CD4-positive, alpha-beta T cell (primary cell): Measurements from ENCODE around the gene C2. TPM values are rescaled to one million over a fixed set of nuclear protein-coding genes. Genes with fewer than 3 reads are reported as not detected.

Experiments
- ATAC-seq: fragments of 200-7000 bp; cut with Tn5 transposase; one replicate; pipeline ENCODE4 v1.10.0; 2022; ENCODE audit warnings: mild to moderate bottlenecking; ENCODE audit not compliant: poor library complexity
- CTCF ChIA-PET: fragments of 350-600 bp; sonication (Branson Sonifier 250); formaldehyde crosslinking; loops from one replicate; lab custom pipeline; 2021; ENCODE audit warnings: antibody characterized with exemption, inconsistent platforms; lab: Charles Lee
- POLR2A ChIA-PET: fragments of 350-600 bp; sonication (Branson Sonifier 250); formaldehyde crosslinking; loops from one replicate; lab custom pipeline; 2021; ENCODE audit warnings: antibody characterized with exemption, inconsistent platforms; lab: Charles Lee
- DNase-seq, 14 experiments: peaks; one replicate each; pipeline ENCODE4 v3.0.0-alpha.2; 2013 to 2020; ENCODE audit warnings: mixed read lengths in 2 of 14
- H3K27ac ChIP-seq, 2 donors: one replicate each; pipeline versions ENCODE4 v1.5.1 to v1.7.0; 2013; ENCODE audit warnings: low read length in 2 of 2, low read depth in 1 of 2, mild to moderate bottlenecking in 1 of 2
- H3K27me3 ChIP-seq, 2 experiments: 1 replicate in 1 of 2; 2 replicates in 1 of 2; pipeline versions ENCODE4 v1.6.1 to v1.7.0; 2013; ENCODE audit warnings: low read length in 2 of 2, control low read depth in 1 of 2, mild to moderate bottlenecking in 1 of 2, moderate library complexity in 1 of 2; ENCODE audit not compliant: insufficient read depth in 2 of 2, control insufficient read depth in 1 of 2
- H3K36me3 ChIP-seq: one replicate; pipeline ENCODE4 v1.6.1; 2013; ENCODE audit warnings: low read length, control low read depth; ENCODE audit not compliant: insufficient read depth
- H3K4me1 ChIP-seq: one replicate; pipeline ENCODE4 v1.6.1; 2013; ENCODE audit warnings: low read length, control low read depth; ENCODE audit not compliant: insufficient read depth
- H3K4me3 ChIP-seq: one replicate; pipeline ENCODE4 v1.5.1; 2013; ENCODE audit warnings: mild to moderate bottlenecking, low read length, moderate library complexity
- H3K9me3 ChIP-seq, 2 experiments: 1 replicate in 1 of 2; 2 replicates in 1 of 2; pipeline versions ENCODE4 v1.6.1 to v1.7.0; 2013; ENCODE audit warnings: low read length in 2 of 2, mild to moderate bottlenecking in 2 of 2, control low read depth in 1 of 2, moderate library complexity in 1 of 2; ENCODE audit not compliant: control insufficient read depth in 1 of 2, insufficient read depth in 1 of 2
- H3K27ac Mint-ChIP-seq: one replicate; pipeline ENCODE4 v1.8.0; 2020; ENCODE audit warnings: mixed read lengths
- H3K27me3 Mint-ChIP-seq: one replicate; pipeline ENCODE4 v1.8.0; 2021; ENCODE audit warnings: mixed read lengths
- H3K36me3 Mint-ChIP-seq: one replicate; pipeline ENCODE4 v1.8.0; 2021; ENCODE audit warnings: low read depth, mixed read lengths
- H3K4me1 Mint-ChIP-seq: one replicate; pipeline ENCODE4 v1.8.0; 2021; ENCODE audit warnings: low read depth, mixed read lengths
- H3K4me3 Mint-ChIP-seq: one replicate; pipeline ENCODE4 v1.8.0; 2020; ENCODE audit warnings: mild to moderate bottlenecking, mixed read lengths
- H3K9me3 Mint-ChIP-seq: one replicate; pipeline ENCODE4 v1.8.0; 2020; ENCODE audit warnings: mixed read lengths
- intact Hi-C, 2 experiments: fragments of 100-400 bp; cut with DNase I in 1 of 2; cut with micrococcal nuclease in 1 of 2; formaldehyde crosslinking; loops; one replicate each; pipeline versions ENCODE4 v1.15.1 to v1.9.0; 2023 to 2025; cut with DNase I, micrococcal nuclease
- polyA plus RNA-seq, 2 donors: library from polyadenylated mRNA; unstranded; fragments of 120-200 nt; gene quantifications; one replicate each; pipeline ENCODE4 v1.2.1, GENCODE V29; 2013
- total RNA-seq, 174 experiments: library from RNA in 2 of 174; stranded (reverse) in 2 of 174; gene quantifications; one replicate each; pipeline ENCODE4 v1.2.3 and lab custom pipeline; 2021 to 2026
- TF ChIP-seq, protein P1 (sequence below): fragments of 200-600 bp; IDR thresholded peaks from one replicate; pipeline ENCODE4 v1.8.0; 2022; ENCODE audit warnings: antibody characterized with exemption, mild to moderate bottlenecking

C2 gene
- total RNA-seq (1 to 10 TPM; 1.4 to 2.3 TPM), total RNA-seq (lab: John Stamatoyannopoulos, UW) (0.21 to 9.8 (median 2.2) reads per million in 172 experiments)
- polyA plus RNA-seq (2013, experiment 1 of 2): 1.0 TPM
- 1.1 TPM for polyA plus RNA-seq (2013, experiment 2 of 2)

DNA sequence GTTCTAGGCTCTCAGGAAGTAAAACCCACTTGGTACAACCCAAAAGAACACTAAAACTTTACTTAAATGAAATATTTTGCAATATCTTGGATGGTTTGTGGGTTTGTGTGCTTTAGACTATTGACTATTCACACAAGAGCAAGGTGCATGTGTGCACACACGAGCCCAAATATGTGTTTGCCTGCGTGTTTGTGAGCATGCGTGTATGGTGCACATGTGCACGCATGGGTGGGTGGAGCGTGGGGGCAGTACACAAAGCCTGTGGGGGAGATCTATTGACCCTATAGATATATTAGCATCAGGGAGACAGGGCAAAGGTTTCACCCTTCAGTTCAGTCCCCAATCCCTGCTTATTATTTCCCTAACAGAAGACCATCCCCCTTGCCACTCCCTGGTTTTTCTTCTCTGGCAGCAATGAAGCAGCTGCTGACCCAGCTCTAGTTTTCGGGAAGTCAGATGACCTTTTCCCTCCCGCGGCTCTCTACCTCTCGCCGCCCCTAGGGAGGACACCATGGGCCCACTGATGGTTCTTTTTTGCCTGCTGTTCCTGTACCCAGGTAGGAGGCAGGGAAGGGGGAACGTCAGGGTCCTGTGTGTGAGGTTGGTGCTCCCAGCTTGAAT is at the start of gene C2:
TSS of gene C2 (plus strand) at position 476 of the 621 bp plus-strand sequence. CDS start at position 512, 36 bp downstream.
- H3K36me3 Mint-ChIP-seq: no peaks in the 10 kb centered on the region

GRCh38 chr6:31878222-31878621 is 49.3 kb upstream of the C2 start:
- ATAC-seq (no peak), DNase-seq (no peak)
- ChIA-PET CTCF (no interaction called here), POLR2A (no interaction called here)
- Histone ChIP-seq H3K4me1 (no peaks in the 10 kb centered on the region), H3K36me3 (peaks cover 32% of the 10 kb centered on the region), H3K27me3 (no peaks in the 10 kb centered on the region), H3K9me3 (no peaks in the 10 kb centered on the region), H3K27ac (no peak overlapping the region), H3K4me3 (no peak overlapping the region)
- intact Hi-C loops: no loop called here
- Mint-ChIP-seq H3K4me1 (no peaks in the 10 kb centered on the region), H3K9me3 (no peaks in the 10 kb centered on the region), H3K36me3 (peaks cover 33% of the 10 kb centered on the region), H3K4me3 (no peak overlapping the region), H3K27ac (no peak overlapping the region), H3K27me3 (no peaks in the 10 kb centered on the region)
- TF ChIP-seq, protein P1, sequence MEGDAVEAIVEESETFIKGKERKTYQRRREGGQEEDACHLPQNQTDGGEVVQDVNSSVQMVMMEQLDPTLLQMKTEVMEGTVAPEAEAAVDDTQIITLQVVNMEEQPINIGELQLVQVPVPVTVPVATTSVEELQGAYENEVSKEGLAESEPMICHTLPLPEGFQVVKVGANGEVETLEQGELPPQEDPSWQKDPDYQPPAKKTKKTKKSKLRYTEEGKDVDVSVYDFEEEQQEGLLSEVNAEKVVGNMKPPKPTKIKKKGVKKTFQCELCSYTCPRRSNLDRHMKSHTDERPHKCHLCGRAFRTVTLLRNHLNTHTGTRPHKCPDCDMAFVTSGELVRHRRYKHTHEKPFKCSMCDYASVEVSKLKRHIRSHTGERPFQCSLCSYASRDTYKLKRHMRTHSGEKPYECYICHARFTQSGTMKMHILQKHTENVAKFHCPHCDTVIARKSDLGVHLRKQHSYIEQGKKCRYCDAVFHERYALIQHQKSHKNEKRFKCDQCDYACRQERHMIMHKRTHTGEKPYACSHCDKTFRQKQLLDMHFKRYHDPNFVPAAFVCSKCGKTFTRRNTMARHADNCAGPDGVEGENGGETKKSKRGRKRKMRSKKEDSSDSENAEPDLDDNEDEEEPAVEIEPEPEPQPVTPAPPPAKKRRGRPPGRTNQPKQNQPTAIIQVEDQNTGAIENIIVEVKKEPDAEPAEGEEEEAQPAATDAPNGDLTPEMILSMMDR: no peak

More for the DNA sequence above, at the start of gene C2:
- Mint-ChIP-seq H3K27me3 (no peaks in the 10 kb centered on the region), H3K27ac (no peak within 1 kb of the TSS), H3K4me3 (no peak within 1 kb of the TSS), H3K4me1 (no peaks in the 10 kb centered on the region), H3K9me3 (no peaks in the 10 kb centered on the region)
- H3K36me3 ChIP-seq: no peaks in the 10 kb centered on the region
- POLR2A ChIA-PET: no interaction called here
- H3K9me3 ChIP-seq: no peaks in the 10 kb centered on the region
- CTCF ChIA-PET: no interaction called here
- no peak within 1 kb of the TSS for H3K4me3 ChIP-seq
- H3K4me1 ChIP-seq: no peaks in the 10 kb centered on the region
- intact Hi-C loops: no loop called here
- no peaks in the 10 kb centered on the region for H3K27me3 ChIP-seq
- DNase-seq: no peak
- TF ChIP-seq, protein P1: no peak
- no peak for ATAC-seq
- H3K27ac ChIP-seq: no peak within 1 kb of the TSS

GRCh38 chr6:31878726-31879125 is 48.8 kb upstream of the C2 start, which contains the start of gene SLC44A4:
TSS of gene SLC44A4 (minus strand) at chr6:31878997. CDS start at chr6:31878980, 17 bp downstream.
- H3K4me1 ChIP-seq: no peaks in the 10 kb centered on the region
- Mint-ChIP-seq H3K9me3 (no peaks in the 10 kb centered on the region), H3K4me3 (no peak within 1 kb of the TSS), H3K27ac (no peak within 1 kb of the TSS), H3K27me3 (no peaks in the 10 kb centered on the region), H3K4me1 (no peaks in the 10 kb centered on the region), H3K36me3 (peaks cover 38% of the 10 kb centered on the region)
- intact Hi-C loops: no loop called here
- H3K27ac ChIP-seq: no peak within 1 kb of the TSS
- DNase-seq (no peak), ATAC-seq (no peak)
- H3K4me3 ChIP-seq: no peak within 1 kb of the TSS
- H3K27me3 ChIP-seq: no peaks in the 10 kb centered on the region
- CTCF ChIA-PET: no interaction called here
- H3K9me3 ChIP-seq: no peaks in the 10 kb centered on the region
- TF ChIP-seq, protein P1: no peak
- peaks cover 37% of the 10 kb centered on the region for H3K36me3 ChIP-seq
- POLR2A ChIA-PET: no interaction called here
